Neuron (in vitro differentiated cells): Measurements from ENCODE around the gene STX18.
A peak's percentile ranks its signal among the peaks of the same experiment; 100 is the strongest.

ENCODE experiments used
- H2AFZ ChIP-seq: one replicate; pipeline ENCODE4 v1.6.1; 2013; ENCODE audit warnings: low read depth, mild to moderate bottlenecking, inconsistent platforms, low read length, moderate library complexity
- H3K27me3 ChIP-seq: one replicate; pipeline ENCODE4 v1.6.1; 2013; ENCODE audit warnings: low read length; ENCODE audit not compliant: insufficient read depth
- H3K36me3 ChIP-seq: one replicate; pipeline ENCODE4 v1.6.1; 2013; ENCODE audit warnings: low read length; ENCODE audit not compliant: insufficient read depth
- H3K4me1 ChIP-seq: one replicate; pipeline ENCODE4 v1.6.1; 2013; ENCODE audit warnings: low read length; ENCODE audit not compliant: insufficient read depth
- H3K4me3 ChIP-seq: 2 replicates; pipeline ENCODE4 v1.5.1; 2013; ENCODE audit warnings: mild to moderate bottlenecking, low read length, moderate library complexity
- H3K9me3 ChIP-seq: one replicate; pipeline ENCODE4 v1.6.1; 2013; ENCODE audit warnings: low read length

The STX18 gene

GRCh38 chr4:4387531-4388310, 154.1 kb downstream of the STX18 start:
- Histone ChIP-seq H3K27me3 (peaks cover 36% of the 10 kb centered on the region), H3K9me3 (no peaks in the 10 kb centered on the region), H2AFZ (peak overlapping the region; percentile 97), H3K4me3 (peak overlapping the region; percentile 70), H3K4me1 (peaks cover 10% of the 10 kb centered on the region), H3K36me3 (peaks cover 3% of the 10 kb centered on the region)

- Histone ChIP-seq H3K36me3 (peaks cover under 1% of the 10 kb centered on the region), H3K9me3 (no peaks in the 10 kb centered on the region), H2AFZ (peak within 1 kb of the TSS; percentile 97), H3K4me1 (peaks cover 10% of the 10 kb centered on the region), H3K27me3 (peaks cover 45% of the 10 kb centered on the region), H3K4me3 (peak within 1 kb of the TSS; percentile 70)
Observed at GRCh38 chr4:4386736-4387392, 155.0 kb downstream of the STX18 start, which contains the start of gene NSG1. Gene NSG1 (plus strand): TSS chr4:4387102. CDS start chr4:4387630, 528 bp downstream.

GRCh38 chr4:4386296-4386735, 155.5 kb downstream of the STX18 start:
- peak overlapping the region; percentile 97 for H2AFZ ChIP-seq
- no peaks in the 10 kb centered on the region for H3K9me3 ChIP-seq
- peaks cover 45% of the 10 kb centered on the region for H3K27me3 ChIP-seq
- H3K36me3 ChIP-seq = no peaks in the 10 kb centered on the region
- peaks cover 10% of the 10 kb centered on the region for H3K4me1 ChIP-seq
- peak overlapping the region; percentile 70 for H3K4me3 ChIP-seq

- H3K9me3 ChIP-seq = no peaks in the 10 kb centered on the region
- H3K27me3 ChIP-seq = peaks cover 45% of the 10 kb centered on the region
- peak overlapping the region; percentile 70 for H3K4me3 ChIP-seq
- H3K4me1 ChIP-seq = peaks cover 10% of the 10 kb centered on the region
- no peaks in the 10 kb centered on the region for H3K36me3 ChIP-seq
- peak overlapping the region; percentile 97 for H2AFZ ChIP-seq
Observed at GRCh38 chr4:4385729-4386295, 156.0 kb downstream of the STX18 start.

GRCh38 chr4:4384837-4385236, 157.0 kb downstream of the STX18 start:
- Histone ChIP-seq H3K4me1 (peaks cover 10% of the 10 kb centered on the region), H3K27me3 (peaks cover 48% of the 10 kb centered on the region)

GRCh38 chr4:4383085-4383484, 158.8 kb downstream of the STX18 start:
- H3K4me1 ChIP-seq = peaks cover 14% of the 10 kb centered on the region
- H3K4me3 ChIP-seq = no peak overlapping the region
- H3K27me3 ChIP-seq = peaks cover 48% of the 10 kb centered on the region

More at GRCh38 chr4:4384837-4385236, 157.0 kb downstream of the STX18 start:
- no peaks in the 10 kb centered on the region for H3K9me3 ChIP-seq
- no peak overlapping the region for H3K4me3 ChIP-seq
- H3K36me3 ChIP-seq = no peaks in the 10 kb centered on the region
- no peak overlapping the region for H2AFZ ChIP-seq

GRCh38 chr4:4379540-4380087, 162.2 kb downstream of the STX18 start:
- no peak overlapping the region for H3K4me3 ChIP-seq
- no peaks in the 10 kb centered on the region for H3K36me3 ChIP-seq
- no peak overlapping the region for H2AFZ ChIP-seq
- no peaks in the 10 kb centered on the region for H3K9me3 ChIP-seq
- peaks cover 29% of the 10 kb centered on the region for H3K27me3 ChIP-seq
- H3K4me1 ChIP-seq = peaks cover 11% of the 10 kb centered on the region

More at GRCh38 chr4:4383085-4383484, 158.8 kb downstream of the STX18 start:
- H3K9me3 ChIP-seq = no peaks in the 10 kb centered on the region
- H2AFZ ChIP-seq = no peak overlapping the region
- no peaks in the 10 kb centered on the region for H3K36me3 ChIP-seq

- no peaks in the 10 kb centered on the region for H3K36me3 ChIP-seq
- H2AFZ ChIP-seq = no peak overlapping the region
- no peaks in the 10 kb centered on the region for H3K9me3 ChIP-seq
- H3K27me3 ChIP-seq = peaks cover 13% of the 10 kb centered on the region
- no peak overlapping the region for H3K4me3 ChIP-seq
- peaks cover 11% of the 10 kb centered on the region for H3K4me1 ChIP-seq
Observed at GRCh38 chr4:4377732-4378460, 164.0 kb downstream of the STX18 start.

- Histone ChIP-seq H3K27me3 (peaks cover 8% of the 10 kb centered on the region), H3K4me3 (no peak overlapping the region), H3K9me3 (no peaks in the 10 kb centered on the region), H3K4me1 (peaks cover 11% of the 10 kb centered on the region), H3K36me3 (no peaks in the 10 kb centered on the region), H2AFZ (no peak overlapping the region)
Observed at GRCh38 chr4:4377191-4377590, 164.7 kb downstream of the STX18 start.

GRCh38 chr4:4376074-4376473, 165.8 kb downstream of the STX18 start:
- H3K27me3 ChIP-seq = peaks cover 5% of the 10 kb centered on the region
- no peaks in the 10 kb centered on the region for H3K9me3 ChIP-seq
- H3K4me3 ChIP-seq = no peak overlapping the region

GRCh38 chr4:4374388-4375098, 167.3 kb downstream of the STX18 start:
- Histone ChIP-seq H2AFZ (no peak overlapping the region), H3K9me3 (no peaks in the 10 kb centered on the region), H3K4me3 (no peak overlapping the region), H3K36me3 (no peaks in the 10 kb centered on the region), H3K4me1 (peaks cover 11% of the 10 kb centered on the region), H3K27me3 (peaks cover 2% of the 10 kb centered on the region)

More at GRCh38 chr4:4376074-4376473, 165.8 kb downstream of the STX18 start:
- Histone ChIP-seq H3K36me3 (no peaks in the 10 kb centered on the region), H3K4me1 (peaks cover 11% of the 10 kb centered on the region), H2AFZ (no peak overlapping the region)
